Peyer's patch (tissue), 4 donors: ENCODE data around the gene CLPTM1L. TPM values are rescaled to one million over a fixed set of nuclear protein-coding genes. Genes with fewer than 3 reads are reported as not detected.
"Not testable (repeated sequence)": the region's sequence is repeated elsewhere in the genome, so short reads cannot be mapped to it uniquely, and the experiment has no call there.

Source experiments
- DNase-seq, 3 donors: peaks; one replicate each; pipeline ENCODE4 v3.0.0-alpha.2; 2017 to 2019
- H3K27ac ChIP-seq, 4 donors: fragments of 200-600 bp; sonication (generic); one replicate each; pipeline ENCODE4 v1.5.1; 2016 to 2019
- H3K27me3 ChIP-seq, 2 donors: fragments of 200-600 bp; sonication (generic); one replicate each; pipeline ENCODE4 v1.5.1; 2019
- H3K36me3 ChIP-seq, 3 donors: fragments of 200-600 bp; sonication (generic); one replicate each; pipeline ENCODE4 v1.5.1; 2016 to 2019
- H3K4me1 ChIP-seq, 4 donors: fragments of 200-600 bp; sonication (generic); one replicate each; pipeline ENCODE4 v1.5.1; 2016 to 2019
- H3K4me3 ChIP-seq, 4 donors: fragments of 200-600 bp; sonication (generic); 1 replicate in 3 of 4; 2 replicates in 1 of 4; pipeline ENCODE4 v1.5.1; 2016 to 2019; ENCODE audit warnings: mild to moderate bottlenecking in 1 of 4
- H3K9me3 ChIP-seq, 4 donors: fragments of 200-600 bp; sonication (generic); one replicate each; pipeline ENCODE4 v1.5.1; 2016 to 2019; ENCODE audit warnings: mild to moderate bottlenecking in 1 of 4
- CTCF ChIP-seq, 6 experiments: fragments of 450-650 bp in 4 of 6; fragments of 200-600 bp in 2 of 6; sonication (generic) in 1 of 6; IDR thresholded peaks; one replicate each; pipeline ENCODE4 v1.5.1; 2017 to 2019; ENCODE audit warnings: antibody characterized with exemption in 6 of 6, mild to moderate bottlenecking in 3 of 6, moderate library complexity in 1 of 6
- POLR2A ChIP-seq, 2 donors: fragments of 450-650 bp; IDR thresholded peaks; one replicate each; pipeline ENCODE4 v1.5.1; 2017; ENCODE audit warnings: antibody characterized with exemption in 2 of 2, mild to moderate bottlenecking in 2 of 2, moderate library complexity in 2 of 2
- total RNA-seq, 4 donors: library from RNA; depleted of rRNA; stranded (reverse); fragments of >200 nt; gene quantifications; one replicate each; pipeline ENCODE4 v1.1.0, GENCODE V29; 2016

The CLPTM1L gene
- total RNA-seq, 4 donors from 2014 or later: 115 to 209 (median 143) TPM

- Histone ChIP-seq H3K27ac (no peak overlapping the region), H3K27me3 (no peaks in the 10 kb centered on the region)
These were observed 32.1 kb upstream of the CLPTM1L start for GRCh38 chr5:1376981-1377380.

GRCh38 chr5:1375871-1376810, 31.2 kb upstream of the CLPTM1L start:
- H3K36me3 ChIP-seq: no peaks in the 10 kb centered on the region
- TF ChIP-seq POLR2A (IDR thresholded peaks at IDR 0.05) (no peak), CTCF (IDR thresholded peaks at IDR 0.05) (no peak)
- H3K4me3 ChIP-seq: no peak overlapping the region
- no peaks in the 10 kb centered on the region for H3K27me3 ChIP-seq
- peak in 1 of 3 donors; percentile 32 for DNase-seq
- no peaks in the 10 kb centered on the region for H3K9me3 ChIP-seq
- no peak overlapping the region for H3K27ac ChIP-seq
- peaks cover 0 to 7% (median 3%) of the 10 kb centered on the region in 4 donors for H3K4me1 ChIP-seq

More at GRCh38 chr5:1376981-1377380, 32.1 kb upstream of the CLPTM1L start:
- no peaks in the 10 kb centered on the region for H3K36me3 ChIP-seq
- H3K4me3 ChIP-seq: no peak overlapping the region
- peaks cover 0 to 7% (median 3%) of the 10 kb centered on the region in 4 donors for H3K4me1 ChIP-seq
- TF ChIP-seq CTCF (IDR thresholded peaks at IDR 0.05) (no peak), POLR2A (IDR thresholded peaks at IDR 0.05) (no peak)
- no peaks in the 10 kb centered on the region for H3K9me3 ChIP-seq
- DNase-seq: peak in 1 of 3 donors; percentile 30

GRCh38 chr5:1374679-1375055, 29.8 kb upstream of the CLPTM1L start:
- Histone ChIP-seq H3K27ac (no peak overlapping the region), H3K4me3 (no peak overlapping the region), H3K27me3 (no peaks in the 10 kb centered on the region), H3K9me3 (no peaks in the 10 kb centered on the region), H3K36me3 (no peaks in the 10 kb centered on the region), H3K4me1 (no peaks in the 10 kb centered on the region)
- TF ChIP-seq POLR2A (IDR thresholded peaks at IDR 0.05) (no peak), CTCF (IDR thresholded peaks at IDR 0.05) (no peak)
- no peak for DNase-seq

DNA sequence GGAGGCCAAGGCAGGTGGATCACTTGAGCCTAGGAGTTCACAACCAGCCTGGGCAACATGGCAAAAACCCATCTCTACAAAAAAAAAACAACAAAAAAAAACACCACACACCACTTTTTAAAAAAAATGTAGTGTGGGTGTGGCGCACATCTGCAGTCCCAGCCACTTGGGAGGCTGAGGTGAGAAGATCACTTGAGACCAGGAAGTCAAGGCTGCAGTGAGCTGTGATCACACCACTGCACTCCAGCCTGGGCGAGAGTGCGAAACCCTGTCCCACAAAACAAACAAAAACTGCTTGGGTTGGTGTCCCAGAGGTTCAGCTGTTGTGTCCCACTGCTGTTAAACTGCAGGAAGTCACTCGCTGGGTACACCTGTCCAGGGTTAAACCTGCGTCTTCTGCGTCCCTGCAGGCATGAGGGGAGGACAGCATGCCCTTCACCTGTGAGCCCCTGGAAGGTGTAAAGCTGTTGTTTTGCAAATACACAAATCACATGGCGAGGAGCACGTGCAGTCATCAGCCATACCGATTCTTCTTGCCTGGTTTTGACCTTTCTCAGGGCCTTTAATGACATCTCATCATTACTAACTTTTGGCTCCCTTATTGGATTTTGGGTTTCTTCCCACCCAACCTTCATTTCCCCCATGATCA, 29.3 kb upstream of the CLPTM1L start:
- Histone ChIP-seq H3K27me3 (no peaks in the 10 kb centered on the region), H3K4me1 (no peaks in the 10 kb centered on the region), H3K4me3 (no peak overlapping the region), H3K36me3 (no peaks in the 10 kb centered on the region), H3K27ac (no peak overlapping the region), H3K9me3 (no peaks in the 10 kb centered on the region)
- peak in 1 of 3 donors; percentile 19 for DNase-seq
- TF ChIP-seq POLR2A (IDR thresholded peaks at IDR 0.05) (no peak), CTCF (IDR thresholded peaks at IDR 0.05) (no peak)

DNA sequence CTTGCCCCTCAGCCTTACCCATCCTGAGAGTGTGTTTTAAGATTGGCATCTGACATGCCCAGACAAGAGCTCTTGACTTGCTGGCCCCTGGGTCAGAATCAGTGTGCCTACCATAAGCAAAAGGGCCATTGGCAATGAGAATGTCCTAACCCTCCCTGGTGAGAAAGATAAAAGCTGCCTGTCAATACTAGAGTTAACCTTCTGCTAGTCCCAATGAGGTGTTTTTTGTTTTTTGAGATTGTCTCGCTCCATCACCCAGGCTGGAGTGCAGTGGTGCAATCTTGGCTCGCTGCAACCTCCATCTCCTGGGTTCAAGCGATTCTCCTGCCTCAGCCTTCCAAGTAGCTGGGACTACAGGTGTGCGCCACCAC, 27.1 kb upstream of the CLPTM1L start:
- not testable (repeated sequence) for H3K27me3 ChIP-seq, H3K9me3 ChIP-seq, H3K4me3 ChIP-seq, H3K4me1 ChIP-seq, DNase-seq, H3K36me3 ChIP-seq
- H3K27ac ChIP-seq: peak overlapping the region in 1 of 4 donors; percentile 38
